Activated CD4-positive, alpha-beta T cell treated with anti-CD3 and anti-CD28 coated beads, Interleukin-2, amount 50 U/mL, for 1 hour (primary cell): ENCODE results near the gene EMB.
"Not testable (repeated sequence)": the region's sequence is repeated elsewhere in the genome, so short reads cannot be mapped to it uniquely, and the experiment has no call there.

Experiments used
- DNase-seq: peaks from one replicate; pipeline ENCODE4 v3.0.0-alpha.2; 2020

EMB gene, protein sequence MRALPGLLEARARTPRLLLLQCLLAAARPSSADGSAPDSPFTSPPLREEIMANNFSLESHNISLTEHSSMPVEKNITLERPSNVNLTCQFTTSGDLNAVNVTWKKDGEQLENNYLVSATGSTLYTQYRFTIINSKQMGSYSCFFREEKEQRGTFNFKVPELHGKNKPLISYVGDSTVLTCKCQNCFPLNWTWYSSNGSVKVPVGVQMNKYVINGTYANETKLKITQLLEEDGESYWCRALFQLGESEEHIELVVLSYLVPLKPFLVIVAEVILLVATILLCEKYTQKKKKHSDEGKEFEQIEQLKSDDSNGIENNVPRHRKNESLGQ

DNA sequence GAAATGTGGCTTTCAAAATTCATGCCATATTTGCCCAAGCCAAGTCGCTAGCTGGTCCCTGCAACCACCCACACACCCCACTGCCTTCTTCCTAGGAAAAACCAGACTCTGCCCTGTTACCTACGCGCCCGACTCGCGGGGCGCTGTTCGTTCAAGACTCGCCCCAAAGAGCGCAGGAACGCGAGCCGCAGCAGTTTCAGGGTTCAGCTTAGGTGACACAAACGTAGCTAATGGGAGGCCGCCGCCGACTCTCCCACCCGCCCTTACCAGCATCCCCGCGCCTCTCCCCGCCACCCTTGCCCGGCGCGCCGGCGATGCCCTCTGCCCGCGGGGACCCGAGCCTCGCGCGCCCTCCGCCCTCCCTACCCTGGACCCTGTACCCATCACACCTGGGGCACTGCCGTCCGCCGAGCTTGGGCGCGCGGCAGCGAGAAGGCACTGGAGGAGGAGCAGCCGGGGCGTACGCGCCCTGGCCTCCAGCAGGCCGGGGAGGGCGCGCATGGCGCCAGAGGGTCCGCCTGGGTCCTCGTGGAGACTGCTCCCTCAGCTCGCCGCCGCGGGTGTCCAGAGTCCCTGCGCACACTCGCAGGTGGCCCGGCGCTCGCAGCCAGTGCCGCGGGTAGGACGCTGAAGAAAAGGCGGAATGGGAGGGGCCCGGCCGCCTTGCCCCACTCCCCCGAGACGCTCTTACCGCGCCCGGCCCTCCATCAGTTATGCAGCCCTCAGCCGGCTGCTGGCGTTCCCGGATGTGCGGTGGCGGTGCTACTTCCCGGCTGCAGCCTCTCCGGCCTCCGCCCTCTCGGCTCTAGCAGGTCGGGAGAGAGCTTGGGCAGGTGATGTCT, at the start of gene EMB:
EMB (minus strand) TSS at position 638 of the 842 bp plus-strand sequence; CDS start at position 501, 137 bp downstream.
- peak; percentile 78 for DNase-seq

DNA sequence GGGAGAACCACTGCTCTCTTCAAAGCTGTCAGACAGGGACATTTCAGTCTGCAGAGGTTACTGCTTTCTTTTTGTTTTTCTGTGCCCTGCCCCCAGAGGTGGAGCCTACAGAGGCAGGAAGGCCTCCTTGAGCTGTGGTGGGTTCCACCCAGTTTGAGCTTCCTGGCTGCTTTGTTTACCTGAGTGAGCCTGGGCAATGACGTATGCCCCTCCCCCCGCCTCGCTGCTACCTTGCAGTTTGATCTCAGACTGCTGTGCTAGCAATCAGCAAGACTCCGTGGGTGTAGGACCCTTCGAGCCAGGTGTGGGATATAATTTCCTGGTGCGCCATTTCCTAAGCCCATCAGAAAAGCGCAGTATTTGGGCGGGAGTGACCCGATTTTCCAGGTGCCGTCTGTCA, 48.4 kb upstream of the EMB start:
- peak; percentile 38 for DNase-seq

DNA sequence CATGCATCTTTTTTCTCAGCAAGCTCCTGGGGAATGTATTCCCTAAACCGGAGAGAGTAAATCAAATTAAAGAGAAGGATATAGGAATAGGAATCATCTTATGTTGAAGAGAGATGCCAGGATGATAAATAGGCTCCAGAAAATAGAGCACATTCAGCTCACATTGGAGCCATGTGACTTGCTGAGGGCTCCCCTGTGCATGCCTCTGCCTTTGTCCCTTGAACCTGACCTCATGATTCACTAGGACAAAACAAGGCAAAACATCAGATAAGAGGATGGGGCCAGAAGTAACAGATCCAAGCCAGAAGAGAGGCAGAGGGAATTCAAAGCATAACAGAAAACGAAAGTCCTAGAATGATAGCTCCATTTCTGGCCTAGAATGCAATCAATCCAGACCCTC, 37.7 kb upstream of the EMB start:
- DNase-seq, result not testable (repeated sequence)

DNA sequence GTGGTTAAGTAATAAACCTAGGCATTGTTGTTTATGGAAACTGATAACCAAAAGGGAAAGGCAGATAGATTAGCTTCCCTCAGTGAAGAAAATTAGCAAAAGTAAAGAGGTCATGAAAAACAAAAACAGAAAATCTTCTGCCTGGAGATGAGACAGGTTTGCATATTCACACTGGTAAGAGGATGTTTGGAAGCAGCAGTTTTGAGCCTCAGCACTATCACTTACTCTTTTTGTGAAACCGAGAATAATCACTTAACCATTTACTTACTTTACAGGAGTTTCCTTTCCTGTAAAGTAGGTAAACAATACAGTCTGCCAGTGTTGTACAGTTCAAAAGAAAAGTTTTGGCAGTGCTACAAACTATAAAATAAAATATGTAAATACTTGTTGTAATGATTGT, 35.5 kb upstream of the EMB start:
- no peak for DNase-seq

DNA sequence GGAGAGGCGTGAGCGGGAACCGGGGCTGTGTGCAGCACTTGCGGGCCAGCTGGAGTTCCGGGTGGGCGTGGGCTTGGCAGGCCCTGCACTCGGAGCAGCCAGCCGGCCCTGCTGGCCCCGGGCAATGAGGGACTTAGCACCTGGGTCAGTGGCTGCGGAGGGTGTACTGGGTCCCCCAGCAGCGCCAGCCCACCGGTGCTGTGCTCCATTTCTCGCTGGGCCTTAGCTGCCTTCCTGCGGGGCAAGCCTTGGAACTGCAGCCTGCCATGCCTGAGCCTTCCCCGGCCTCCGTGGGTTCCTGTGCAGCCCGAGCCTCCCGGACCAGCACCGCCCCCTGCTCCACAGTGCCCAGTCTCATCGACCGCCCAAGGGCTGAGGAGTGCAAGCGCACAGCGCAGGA, 23.9 kb upstream of the EMB start:
- DNase-seq, result not testable (repeated sequence)

DNA sequence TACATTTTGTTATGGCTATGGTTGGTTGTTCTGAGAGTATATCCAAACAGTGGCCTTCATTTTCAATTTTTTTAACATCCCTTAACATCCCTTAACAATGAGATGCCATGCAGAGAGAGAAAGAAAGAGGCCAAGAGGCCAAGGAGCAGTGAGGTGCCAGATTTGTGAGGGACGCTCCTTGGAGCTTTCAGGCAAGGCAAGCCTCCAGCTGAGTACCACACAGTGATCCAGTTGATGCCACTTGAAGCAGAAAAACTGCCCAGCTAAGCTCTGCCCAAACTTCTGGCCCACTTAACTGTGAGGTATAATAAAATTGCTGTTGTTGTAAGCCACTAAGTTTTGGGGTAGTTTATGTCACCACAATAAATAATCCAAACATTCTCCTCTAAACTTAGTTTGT, 22.6 kb upstream of the EMB start:
- no peak for DNase-seq

DNA sequence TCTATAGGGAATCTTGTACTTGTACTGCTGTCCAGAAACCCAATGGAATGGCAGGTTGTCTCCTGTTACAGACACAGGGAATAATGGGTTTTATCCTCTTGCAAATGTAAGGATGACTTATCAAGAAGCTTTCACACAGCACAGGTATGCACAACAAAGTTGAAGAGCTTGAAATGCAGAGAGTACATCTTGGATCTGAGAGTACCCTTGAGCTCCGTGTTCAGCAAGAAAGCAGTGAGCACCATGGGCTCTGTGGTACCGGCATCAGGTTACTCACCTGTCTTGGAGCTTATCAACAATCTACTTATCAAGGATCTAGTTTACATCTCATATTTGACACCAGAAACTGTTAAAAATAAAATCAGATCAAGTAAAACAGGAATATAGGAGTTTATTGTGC, 22.0 kb upstream of the EMB start:
- DNase-seq, result no peak

DNA sequence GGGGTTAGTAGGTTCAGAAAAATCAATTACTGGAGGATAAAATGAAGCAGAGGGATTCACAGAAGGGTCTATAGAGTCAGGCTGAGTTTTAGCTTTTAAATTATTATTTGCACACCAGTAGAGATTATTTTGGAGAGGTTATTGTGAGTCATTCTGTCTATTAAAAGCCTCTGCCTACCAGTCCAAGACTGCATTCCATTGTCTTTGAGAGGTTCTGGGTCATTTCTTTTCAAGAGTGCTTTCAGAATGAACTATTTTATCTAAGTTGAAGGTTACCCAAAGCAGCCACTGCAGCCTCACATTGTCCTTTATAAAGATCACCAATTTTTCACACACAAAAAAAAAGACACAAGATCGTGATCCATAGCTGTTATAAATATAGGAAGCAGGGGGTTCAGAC, 21.5 kb upstream of the EMB start:
- not testable (repeated sequence) for DNase-seq

DNA sequence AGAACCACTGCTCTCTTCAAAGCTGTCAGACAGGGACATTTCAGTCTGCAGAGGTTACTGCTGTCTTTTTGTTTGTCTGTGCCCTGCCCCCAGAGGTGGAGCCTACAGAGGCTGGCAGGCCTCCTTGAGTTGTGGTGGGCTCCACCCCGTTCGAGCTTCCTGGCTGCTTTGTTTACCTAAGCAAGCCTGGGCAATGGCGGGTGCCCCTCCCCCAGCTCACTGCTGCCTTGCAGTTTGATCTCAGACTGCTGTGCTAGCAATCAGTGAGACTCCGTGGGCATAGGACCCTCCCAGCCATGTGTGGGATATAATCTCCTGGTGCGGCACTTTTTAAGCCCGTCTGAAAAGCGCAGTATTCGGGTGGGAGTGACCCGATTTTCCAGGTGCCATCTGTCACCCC, 17.3 kb upstream of the EMB start:
- peak; percentile 36 for DNase-seq

DNA sequence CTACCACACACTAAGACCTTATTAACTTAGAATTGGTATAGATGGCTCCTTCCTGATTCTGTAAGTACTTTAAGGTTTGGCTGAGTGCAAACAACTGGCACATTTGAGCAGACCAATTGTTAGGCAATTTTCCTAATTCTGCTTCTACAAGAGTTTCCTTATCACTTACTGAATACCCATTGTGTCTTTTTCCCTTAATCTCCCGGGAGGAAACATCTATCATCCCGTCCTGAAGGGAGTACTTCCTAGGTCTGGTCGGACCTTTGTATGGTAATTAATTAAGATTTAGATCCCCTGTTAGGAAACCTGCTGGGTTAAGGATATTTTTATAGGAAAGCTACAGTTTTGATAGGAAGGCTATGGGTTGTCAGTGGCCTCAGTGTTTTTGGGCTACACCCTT, 8.2 kb upstream of the EMB start:
- DNase-seq, result not testable (repeated sequence)

DNA sequence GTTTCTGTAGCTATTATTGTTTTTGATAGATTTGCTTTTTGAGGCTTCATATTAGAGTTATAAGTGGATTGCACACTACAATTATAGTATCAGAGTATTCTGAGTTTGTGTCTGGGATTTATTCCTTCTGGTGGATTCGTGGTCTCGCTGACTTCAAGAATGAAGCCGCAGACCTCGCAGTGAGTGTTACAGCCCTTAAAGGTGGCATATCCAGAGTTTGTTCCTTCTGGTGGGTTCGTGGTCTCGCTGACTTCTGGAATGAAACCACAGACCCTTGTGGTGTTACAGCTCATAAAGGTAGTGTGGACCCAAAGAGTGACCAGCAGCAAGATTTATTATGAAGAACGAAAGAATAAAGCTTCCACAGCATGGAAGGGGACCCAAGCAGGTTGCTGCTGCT, 6.9 kb upstream of the EMB start:
- no peak for DNase-seq

DNA sequence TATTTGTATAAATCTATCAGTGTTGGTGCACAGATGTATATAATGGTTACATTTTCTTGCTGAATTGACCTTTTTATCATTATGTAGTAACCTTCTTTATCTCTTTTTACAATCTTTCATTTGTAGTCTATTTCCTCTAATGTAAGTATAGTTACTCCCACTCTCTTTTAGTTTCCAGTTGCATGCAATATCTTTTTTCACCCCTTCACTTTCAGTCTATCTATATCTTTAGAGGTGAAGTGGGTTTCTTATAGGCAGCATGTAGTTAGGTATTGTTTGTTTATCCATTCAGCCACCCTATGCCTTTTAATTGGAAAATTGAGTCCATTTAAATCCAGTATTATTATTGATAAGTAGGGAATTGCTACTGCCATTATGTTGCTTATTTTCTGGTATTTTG, 6.1 kb upstream of the EMB start:
- DNase-seq, result no peak

DNA sequence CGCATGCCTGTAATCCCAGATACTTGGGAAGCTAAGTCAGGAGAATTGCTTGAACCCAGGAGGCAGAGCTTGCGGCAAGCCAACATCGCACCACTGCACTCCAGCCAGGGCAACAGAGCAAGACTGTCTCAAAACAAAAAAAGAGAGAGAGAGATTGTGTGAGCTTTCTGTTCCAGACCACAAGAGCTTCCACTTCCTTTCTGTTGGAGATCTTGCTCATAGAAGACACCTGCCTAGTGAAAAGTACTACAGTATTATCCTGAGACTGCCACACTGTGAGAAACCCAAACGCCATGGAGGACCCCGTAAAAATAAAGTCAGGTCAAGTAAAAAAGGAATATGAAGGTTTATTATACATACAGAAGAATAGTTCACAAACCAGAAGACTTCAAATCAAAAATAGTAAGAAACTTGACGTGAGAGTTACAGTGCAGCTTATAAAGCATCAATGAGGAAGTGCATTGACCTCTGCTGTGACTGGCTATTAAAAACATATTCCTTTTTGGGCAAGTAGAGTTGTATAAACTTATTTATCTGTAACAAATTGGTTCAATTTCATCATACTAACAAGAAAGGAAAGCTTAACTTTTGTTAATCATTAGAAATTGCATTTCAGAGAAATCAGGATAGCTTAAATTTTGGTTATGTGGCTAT, 4.3 kb upstream of the EMB start:
- peak; percentile 19 for DNase-seq

DNA sequence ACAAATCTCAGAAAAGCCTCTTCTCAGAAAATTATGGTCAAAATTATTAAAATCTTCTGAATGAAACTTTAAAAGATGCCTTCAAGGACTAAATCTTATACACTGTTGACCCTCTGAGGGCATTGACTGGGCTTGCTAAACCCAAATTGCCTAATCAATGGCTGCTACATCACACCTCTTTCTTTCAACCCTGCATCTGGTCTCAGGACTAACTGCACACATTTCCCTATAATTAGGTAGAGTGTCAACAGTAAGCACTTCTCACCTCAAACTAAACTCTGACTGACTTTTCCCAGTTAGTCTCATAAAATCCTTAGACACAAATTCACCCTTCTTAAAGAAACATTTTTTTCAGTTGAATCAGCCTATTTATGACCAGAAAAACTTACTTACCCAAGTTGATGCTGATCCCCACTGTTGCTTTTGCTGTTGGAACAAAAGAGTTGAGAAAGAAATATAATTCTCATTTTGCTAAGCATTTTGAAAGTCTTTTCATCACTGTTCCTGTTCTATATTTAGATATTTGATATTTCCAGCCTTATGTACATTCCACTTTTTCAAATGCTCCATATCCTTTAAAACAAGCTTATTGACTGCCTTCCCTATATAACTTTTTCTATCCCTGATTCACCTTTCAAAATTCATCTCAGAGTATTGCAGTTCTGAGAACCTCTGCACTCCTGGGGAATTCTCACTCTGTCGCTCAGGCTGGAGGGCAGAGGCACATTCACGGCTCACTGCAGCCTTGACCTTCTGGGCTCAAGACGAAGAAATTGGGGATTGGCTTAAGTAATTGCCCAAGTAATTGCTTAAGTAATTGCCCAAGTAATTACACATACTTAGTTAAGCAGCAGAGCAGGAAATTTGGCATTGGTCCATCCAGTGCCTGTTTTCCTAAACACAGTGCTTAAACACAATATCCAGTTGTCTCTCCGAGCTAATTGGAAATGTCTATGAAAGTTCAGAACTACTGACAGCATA, 1.8 kb upstream of the EMB start:
- not testable (repeated sequence) for DNase-seq

DNA sequence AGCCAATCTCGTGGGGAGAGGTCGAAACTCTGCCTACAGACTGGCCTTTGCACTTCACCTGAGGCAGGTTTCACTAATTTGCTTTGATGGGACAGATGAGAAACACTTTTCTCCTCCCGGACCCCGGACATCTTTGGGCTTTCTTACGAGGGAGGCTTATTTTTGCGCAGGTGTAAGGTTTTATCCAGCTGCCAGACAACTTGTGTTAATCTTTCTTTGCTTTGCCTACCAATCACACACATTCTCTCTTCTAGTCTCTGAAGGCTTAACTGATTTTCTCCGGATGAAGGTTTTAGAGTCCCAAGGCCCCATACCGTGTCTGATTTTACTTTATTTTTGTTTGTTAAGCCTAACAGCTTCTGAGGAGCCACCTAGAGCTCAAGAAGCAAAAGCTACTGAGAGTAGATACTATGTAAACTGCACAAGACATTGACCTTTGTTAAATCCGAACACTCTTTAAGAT, 436 bp upstream of the EMB start:
- no peak for DNase-seq

DNA sequence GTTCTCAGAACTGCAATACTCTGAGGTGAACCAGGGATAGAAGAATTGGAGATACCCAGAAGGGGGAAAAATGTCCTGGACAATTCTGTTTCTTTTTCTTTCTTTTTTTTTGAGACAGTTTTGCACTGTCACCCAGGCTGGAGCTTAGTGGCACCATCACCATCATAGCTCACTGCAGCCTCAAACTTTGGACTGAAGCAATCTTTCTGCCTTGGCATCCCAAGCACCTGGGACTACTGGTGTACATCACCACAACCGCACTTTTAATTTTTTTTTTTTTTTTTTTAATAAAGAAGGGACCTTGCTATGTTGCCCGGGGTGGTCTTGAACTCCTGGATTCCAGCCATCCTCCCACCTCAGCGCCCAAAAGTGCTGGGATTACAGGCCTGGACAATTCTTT, 1.9 kb downstream of the EMB start:
- DNase-seq, result no peak

DNA sequence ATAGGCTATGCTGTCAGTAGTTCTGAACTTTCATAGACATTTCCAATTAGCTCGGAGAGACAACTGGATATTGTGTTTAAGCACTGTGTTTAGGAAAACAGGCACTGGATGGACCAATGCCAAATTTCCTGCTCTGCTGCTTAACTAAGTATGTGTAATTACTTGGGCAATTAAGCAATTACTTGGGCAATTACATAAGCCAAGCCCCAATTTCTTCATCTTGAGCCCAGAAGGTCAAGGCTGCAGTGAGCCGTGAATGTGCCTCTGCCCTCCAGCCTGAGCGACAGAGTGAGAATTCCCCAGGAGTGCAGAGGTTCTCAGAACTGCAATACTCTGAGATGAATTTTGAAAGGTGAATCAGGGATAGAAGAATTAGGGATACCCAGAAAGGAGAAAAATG, 3.0 kb downstream of the EMB start:
- not testable (repeated sequence) for DNase-seq

DNA sequence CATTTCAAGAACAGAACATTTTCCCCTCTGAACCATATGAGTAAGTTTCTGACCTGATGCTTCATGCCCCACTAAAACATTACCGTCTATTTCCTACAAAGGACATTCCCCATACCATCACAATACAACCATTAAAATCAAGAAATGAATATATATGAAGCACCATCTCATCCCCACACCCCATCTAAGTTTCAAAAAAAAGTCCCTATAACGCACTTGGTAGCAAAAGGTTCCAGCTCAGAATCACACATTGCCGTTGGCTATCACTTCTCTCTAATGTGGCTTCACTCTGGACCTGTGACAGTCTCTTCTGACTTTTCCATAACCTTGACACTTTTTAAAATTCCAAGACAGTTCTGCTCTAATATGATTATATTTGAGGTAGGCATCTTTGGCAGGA, 5.9 kb downstream of the EMB start:
- DNase-seq, result no peak

DNA sequence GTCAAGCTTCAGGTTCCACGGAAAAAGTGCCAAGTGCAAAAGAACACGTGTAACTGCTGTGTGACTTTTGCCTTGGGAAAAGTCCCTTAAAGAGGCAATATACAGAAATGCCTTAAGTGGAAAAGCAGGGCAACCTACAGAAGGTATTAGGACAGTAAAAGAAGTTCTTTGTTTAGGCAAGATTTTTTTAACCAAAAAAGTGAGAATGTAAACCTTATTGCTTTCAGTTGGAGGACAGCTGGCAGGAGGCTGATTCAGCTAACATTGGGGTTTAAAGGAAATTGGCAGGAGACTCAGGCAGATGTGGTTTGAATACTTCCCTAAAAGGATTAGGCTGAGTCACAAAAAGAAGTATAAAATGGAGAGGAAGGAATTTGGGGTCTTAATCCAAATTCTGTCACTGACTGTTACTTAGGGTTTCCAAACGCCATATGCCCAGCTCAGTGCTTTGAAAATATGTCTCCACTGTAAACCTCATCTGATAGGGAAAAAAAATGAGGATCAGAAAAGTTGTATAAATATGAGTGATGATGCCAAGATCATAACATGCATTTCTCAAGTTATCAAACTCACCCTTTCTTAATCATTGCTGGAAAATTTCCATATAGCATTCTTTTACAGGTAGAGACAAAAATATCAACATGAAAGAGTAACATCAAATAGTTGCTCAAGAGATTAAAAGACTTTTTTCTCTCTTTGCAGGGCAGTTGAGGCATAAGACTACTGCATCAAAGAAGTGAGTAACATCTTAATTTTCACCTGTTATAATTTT, 9.8 kb downstream of the EMB start:
- DNase-seq, result not testable (repeated sequence)

DNA sequence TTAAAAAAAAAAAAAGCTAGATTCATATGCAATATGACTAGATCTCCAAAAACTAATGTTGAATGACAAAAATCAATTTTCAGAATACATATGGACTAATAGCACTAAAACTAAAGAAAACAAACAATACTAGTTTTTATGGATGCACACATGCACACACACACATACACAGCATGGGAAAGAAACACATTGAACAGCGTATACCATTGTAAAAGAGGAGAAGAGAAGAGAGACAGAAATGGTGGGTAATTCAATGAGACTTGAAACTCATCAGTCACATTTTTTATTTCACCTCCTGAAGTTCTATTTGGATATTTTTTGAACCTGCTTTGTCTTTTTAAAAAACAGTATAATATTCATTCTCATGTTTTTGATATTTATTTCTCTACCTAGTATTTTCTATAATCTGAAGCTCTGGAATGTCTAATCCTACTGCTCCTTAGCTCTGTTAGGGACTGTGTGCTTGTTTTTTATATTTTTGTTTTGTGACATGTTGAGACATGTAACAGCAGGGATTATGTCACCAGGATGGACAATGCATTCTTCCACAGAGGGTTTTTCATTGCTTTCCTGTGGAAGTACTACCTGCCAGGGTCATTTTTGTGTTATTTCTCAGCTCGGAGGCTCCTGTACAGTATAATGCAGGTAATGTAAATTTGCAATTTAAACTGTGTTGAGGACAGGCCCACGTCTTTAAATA, 17.8 kb downstream of the EMB start:
- not testable (repeated sequence) for DNase-seq
